GM19463 (cell line): ENCODE results near the gene SIRT7.
"Not testable (repeated sequence)": the region's sequence is repeated elsewhere in the genome, so short reads cannot be mapped to it uniquely, and the experiment has no call there.

Experiments
- ATAC-seq: cut with Tn5 transposase; IDR thresholded peaks from one replicate; pipeline ENCODE4 v1.9.1; 2021; ENCODE audit warnings: mild to moderate bottlenecking, moderate library complexity; ENCODE audit not compliant: unreplicated experiment

SIRT7 gene

DNA sequence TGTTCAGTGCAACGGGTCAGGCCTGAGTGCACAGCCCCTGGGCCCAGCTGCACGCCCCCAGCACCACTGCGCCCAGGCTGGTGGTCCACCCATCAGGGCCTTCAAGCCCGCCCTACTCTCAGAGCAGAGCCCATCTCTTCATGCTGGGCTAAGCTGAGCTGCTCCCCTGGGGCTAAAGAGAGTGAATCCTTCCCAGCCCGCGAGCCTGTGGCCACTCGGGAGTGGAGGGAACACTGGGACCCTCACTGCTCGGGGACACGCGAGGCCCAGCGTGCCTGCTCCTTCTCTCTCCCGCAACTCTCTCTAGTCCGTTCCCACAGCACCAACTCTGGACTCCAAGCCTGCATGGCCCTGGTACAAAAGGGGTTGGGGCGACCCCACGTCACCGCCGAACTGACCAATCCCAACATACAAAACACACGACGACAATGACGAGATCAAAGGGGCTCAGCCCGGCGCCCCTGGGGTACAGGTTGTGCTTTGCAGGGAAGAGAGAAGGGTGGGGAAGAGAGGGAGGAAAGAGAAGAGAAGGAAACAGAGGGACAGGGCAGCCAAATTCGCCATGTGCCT is 4.1 kb upstream of the SIRT7 start:
- ATAC-seq: no peak

DNA sequence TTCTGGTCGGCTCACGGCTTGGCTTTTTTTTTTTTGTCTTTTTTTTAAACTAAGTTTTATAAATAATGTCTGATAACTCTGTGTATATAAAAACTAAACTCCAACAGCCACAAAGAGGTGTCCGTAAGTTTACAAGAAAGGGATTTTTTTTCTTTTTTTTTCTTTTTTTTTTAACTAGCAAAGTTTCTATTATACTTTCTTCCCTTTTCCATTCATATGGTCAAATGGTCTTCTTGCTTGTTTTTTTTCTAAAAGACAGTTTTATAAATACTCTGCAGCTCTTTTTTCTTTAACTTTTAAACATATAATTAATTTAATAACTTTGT is 3.5 kb upstream of the SIRT7 start:
- no peak for ATAC-seq

DNA sequence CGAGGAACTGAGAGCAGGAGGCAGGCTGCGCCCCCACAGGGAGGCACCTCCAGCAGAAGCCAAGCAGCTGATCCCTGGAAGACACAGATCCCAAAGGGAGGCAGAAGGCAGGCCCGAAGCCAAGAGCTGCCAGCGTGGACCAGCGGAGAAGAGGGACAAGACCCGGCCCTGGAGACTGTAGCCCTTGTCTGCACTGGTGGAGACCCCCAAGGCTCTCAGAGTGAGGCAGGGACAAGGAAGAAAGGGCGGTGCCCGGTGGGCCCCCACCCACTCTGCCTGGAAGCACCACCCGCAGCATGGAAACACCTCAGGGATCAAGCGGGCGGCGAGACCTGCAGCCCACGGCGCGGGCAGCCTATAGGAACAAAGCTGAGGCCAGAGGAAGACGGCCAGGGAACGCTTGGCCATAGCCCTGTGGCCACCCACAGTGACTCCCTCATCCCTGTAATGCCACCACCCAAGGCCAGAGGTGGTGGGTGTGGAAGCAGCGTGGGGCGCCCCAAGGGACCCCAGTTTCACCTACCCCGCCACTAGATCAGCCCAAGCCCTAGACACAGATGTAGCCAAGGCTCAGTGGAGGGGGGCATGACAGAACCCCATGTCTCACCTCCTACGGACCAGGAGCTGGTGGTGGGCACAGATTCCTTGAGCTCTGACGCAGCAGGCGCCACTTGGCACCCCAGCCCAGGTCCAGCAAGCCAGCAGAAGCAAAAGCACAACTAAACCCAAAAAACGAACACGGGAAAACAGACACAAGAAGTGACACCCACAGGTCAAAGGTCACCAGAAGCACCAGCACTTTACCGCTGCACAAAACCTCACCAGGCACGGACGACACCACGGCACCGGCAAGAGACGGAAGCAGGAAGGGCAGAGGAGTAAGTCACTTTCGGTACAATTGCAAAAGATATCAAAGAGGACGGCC is 2.9 kb upstream of the SIRT7 start:
- no peak for ATAC-seq

DNA sequence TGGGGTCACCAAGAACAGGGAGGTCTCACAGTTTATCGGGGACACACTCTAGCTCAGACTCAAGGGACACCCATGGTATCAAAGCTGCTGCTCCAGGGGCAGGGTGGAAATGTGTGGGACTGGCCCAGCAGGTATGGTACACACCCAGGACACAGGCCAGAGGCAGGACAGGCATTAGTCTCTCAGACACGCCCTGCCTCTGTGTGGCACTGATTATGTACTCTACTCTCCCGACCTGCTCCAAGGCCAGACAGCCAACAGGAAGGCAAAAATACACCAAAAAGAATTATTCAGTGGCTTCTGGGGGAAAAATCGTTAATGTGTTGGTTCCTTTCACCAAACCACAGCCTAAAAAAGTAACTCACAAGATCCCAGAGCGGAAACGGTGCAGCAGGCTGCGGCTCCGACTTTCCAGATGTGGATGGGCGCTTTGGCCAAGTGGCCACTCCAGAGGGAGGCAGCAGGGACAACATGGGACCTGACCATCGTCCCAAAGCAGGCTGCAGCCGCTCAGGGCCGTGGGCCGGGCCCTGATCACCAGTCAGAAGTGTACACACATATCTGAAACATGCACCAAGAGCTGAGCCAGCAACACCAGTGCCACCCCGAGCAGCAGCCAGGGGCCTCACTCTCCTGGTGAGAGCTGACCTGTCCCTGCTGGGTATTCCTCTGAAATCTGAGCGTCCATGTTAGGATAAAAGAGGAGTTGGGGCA is 1.0 kb upstream of the SIRT7 start:
- ATAC-seq: no peak

DNA sequence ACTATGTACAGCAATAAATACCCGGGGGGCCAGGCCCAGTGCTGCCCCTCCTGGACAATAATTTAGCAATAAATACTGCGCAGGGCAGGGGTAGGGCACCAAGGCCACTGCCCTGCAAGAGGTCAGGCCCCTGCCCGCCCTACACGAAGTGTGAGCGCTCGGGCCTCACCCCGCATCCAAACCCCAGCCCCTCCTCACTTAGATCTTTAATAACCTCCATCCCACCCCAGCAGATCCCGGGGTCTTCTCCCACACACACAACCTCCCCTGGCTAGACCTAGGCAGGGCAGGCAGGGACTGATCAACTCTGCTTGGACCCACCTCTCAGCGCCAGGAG is 325 bp upstream of the SIRT7 start:
- ATAC-seq: not testable (repeated sequence)

DNA sequence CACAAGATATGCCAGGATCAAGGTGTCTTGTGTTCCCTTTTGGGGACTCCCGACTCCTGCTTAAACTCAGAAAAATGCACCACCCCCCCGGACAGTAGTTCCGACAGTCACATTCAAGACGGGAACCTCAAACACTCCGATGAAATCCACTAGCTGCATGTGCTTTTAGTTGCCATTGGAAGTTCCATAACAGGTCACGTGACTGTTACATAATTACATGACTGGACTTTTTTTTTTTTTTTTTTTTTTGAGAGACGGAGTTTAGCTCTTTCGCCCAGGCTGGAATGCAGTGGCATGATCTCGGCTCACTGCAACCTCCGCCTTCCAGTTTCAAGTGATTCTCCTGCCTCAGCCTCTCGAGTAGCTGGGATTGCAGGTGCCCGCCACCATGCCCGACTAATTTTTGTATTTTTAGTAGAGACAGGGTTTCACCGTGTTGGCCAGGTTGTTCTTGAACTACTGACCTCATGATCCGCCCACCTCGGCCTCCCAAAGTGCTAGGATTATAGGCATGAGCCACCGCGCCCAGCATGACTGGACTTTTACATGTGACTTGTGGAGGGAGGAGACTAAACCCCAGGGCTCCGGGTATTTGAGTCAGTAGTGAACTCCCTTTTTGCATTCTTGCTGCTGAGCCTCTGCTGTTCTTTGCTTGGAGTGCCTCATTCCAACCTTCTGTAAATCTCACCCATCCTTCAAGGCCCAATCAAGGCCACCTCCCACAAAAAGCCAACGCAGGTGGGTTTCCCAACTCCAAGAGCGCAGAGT is 1.6 kb downstream of the SIRT7 start:
- ATAC-seq: no peak

DNA sequence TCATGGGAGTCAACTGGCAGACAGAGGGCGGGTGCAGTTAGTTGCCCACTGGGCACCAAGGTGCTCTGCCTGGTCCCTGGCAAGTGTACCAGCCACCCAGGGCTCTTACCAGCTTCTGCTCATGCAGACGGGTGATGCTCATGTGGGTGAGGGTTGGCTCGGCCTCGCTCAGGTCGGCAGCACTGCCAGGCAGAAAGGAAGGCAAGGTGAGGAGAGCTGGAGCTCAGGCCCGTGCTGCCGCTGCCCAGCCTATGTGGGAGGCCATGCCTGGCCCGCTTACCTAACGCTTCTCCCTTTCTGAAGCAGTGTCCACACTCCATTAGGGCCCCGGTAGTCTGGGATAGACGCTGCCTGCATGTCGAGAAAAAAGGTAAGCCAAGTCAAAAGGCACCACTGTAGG is 2.6 kb downstream of the SIRT7 start:
- no peak for ATAC-seq

DNA sequence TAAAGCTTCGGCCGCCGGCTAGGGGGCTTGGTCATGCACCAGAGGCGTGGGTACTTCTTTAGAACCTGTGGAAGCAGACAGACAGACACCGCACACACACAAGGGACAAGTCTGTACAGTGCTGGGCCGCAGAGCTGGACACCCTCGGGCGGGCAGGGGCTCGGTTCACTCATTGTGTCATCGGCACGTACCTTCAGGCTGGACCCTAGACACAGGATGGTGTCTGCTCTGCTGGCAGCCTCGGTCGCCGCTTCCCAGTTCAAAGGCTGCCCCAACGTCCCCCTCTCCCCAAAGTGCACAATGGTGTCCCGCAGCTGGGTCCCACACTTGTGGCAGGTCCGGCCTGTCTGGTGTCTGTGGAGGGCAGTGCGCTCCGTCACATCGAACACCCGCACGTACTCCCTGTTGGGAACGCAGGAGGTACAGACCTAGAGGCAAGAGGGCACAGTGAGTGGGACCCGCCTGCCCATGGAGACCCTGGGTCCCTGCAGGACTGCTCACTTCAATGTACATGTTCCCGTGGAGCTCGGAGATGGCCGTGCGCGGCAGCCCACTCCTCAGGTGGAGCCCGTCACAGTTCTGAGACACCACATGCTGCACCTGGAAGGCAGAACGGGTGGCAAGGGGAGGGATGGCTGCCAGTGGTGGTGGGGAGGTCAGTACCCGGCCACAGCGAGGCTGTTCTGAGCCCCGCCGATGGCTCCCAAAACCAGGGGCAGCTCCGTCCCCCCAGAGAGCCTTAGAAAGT is 3.7 kb downstream of the SIRT7 start:
- no peak for ATAC-seq

DNA sequence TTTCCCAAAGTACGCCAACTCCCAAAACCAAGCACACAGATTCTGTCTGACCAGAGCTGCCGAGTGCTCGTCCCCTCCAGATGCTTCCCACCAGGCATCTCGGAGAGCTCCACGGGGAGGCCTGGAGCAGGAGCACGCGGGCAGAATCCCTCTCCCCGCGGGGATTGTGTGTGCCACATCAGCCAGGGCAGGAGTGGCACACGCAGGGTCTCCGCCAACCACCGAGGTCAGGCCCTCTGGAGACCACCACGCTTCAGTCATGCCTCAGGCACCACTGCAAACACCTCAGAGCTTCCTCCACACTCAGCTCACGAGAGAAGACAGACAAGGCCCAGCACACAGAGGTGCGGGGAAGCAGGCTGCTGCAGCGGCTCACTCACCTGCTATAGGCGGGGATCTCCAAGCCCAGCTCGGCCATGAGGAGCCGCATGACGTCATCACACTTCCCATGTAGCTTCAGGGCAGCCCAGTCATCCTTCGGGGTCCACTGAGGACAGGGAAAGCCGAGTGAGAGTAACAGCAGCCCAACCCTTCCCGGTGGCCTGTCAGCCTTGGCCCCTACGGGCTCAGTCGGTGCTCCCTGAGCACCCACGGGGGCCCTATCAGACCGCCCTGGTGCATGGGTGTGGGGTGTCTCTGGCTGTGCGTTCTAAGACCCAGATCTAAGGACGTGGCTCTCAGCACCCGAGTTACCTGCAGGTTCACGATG is 4.4 kb downstream of the SIRT7 start:
- ATAC-seq: no peak

DNA sequence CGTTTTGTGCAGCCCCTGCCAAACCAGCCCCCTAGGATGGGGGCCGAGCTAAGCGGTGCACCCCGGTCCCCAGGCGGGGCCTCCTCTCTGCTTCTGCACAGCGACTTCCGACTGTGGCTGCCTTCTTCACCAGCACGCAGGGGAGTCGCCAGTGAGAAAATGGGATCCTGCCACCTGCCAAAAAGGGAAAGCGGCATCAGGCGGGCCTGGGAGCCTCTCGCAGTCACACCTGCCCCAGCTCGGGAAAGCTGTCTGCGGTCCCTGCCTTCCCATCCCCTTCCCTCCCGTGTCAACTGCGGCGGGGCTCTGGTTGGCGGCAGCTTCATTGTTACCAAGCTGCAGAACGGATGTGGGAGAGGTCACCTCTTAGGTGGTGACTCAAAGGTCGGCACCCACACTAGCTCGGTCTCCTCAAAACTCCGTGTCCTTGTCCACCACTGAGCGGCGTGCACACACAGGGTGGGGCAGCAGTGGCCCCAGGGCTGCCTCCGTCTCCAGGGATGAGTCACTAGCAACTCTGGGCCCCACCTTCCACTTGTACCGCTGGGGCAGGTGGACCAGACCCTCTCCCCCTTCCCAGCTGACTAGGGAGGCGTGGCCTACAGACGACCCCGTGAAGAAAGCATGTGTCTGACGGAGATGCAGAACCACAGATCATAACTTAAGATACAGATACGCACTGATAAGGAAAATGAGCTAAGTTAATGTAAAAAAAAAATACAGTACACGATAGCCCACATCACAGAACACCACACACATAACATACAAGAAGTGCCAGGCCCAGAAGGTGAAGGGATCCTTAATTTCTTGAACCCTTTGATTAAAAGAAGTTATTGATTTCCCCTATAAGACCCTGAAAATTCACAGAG is 5.3 kb downstream of the SIRT7 start:
- ATAC-seq: no peak

DNA sequence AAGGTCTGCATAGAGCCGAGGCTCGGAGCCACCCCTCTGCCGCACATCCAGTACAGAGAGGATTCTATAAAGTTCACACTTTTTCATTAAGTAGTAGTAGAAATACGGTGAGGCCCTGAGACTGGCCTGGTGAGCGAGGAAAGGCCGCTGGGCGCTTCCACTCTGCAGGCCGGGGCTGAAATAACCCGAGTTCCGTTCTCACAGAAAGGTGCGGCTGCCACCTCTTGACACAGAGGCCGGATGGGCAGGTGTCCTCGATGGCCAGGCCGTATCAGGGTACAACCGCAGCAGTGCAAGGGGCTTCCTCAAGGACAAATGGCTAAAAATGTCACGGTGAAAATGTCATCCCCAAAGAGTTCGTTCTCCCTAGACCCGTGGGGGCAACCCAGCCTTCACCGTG is 6.0 kb downstream of the SIRT7 start:
- no peak for ATAC-seq

DNA sequence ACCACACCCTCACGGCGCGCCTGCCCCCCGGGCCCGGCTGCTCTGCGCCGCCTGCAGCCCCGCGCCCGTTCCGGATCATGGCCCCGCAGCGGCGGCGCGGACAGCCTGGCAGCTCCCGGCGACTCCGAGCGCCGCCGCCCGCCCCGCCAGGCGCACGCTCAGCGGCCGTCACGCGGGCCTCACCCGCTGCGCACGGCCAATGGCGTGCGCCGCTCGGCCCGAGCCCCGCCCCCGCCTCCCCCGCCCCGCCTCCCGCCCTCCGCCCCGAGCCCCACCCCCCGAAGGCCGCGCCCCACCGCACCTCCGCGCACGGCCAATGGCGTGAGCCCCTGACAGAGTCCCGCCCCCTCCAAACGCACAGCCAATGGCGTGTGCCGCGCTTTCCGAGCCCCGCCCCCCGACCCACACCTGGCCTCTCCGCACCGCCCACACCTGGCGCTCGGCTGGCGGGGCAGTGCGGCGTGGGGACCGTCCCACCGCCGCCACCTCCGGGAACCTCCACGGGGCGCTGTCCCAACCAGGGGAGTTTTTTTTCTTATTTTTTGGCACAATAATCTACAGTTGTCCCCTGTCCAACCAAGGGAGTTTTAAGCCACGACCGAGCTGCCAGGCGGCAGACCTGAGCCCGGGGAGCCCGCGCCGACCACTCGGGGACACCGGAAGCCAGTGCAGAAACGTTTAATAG is 6.6 kb downstream of the SIRT7 start, which contains the start of gene PCYT2:
TSS of gene PCYT2 (minus strand) at position 123 of the 685 bp plus-strand sequence. CDS start at position 79, 44 bp downstream.
- peak; percentile 79 for ATAC-seq

DNA sequence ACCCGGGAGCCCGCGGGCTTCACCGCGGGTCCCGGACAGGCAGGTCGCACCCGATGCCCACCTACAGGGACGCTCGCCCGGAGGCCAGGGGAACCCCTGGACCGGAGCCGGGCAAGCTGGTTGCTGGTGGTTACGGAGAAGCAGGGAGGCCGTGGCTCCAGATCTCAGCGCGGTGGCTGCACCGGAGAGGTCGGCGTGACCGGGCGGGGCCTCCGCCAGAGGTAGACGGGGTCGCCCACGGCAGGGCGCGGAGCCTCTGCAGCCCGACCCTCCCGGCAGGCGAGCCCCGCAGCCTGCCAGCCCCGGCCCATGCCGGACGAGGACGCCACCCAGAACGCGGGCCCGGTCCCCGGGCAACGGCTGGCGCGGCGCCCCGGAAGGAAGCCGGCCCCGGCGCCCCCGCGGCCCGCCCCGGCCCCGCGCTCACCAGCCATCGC is 7.1 kb downstream of the SIRT7 start:
- peak; percentile 34 for ATAC-seq

DNA sequence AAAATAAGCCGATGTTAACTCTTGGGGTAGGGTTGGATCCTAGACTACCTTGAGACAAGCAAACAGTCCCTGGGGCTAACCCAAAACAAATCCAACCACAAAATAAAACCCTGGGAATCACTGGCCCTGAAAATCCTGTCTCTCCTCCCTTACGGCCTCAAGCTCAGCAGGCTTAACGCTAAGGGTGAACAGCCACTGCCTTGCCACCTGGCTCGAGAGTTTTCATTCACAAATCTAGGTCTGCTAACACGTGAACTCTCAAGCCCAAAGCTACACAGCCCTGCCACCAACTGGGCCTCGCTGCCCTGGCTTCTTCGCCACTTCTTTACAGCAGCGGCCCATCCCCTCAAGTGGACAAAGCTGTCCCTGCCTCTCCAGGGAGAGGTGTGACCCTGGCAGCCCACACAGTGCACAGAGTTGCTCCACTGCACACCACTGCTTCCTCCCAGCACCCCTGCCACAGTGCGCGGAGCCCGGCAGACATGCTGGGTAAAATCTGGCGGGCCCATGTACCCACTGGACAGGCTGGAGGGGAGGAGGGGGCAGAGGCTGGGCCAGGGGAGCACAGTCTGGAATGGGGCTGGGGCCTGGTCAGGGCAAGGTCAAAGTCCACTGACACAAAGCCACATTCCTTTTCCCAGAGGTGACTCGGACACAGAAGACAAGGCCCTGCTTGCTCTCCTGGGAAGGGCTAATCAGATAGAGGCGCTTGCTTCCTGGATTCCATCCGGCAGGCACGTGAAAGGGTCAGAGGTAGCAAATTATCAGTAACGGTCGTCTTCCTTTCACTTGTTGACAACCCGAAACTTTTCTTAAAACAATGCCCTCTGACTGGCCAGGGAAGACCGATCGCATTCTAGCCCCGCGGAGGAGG is 7.8 kb downstream of the SIRT7 start:
- no peak for ATAC-seq

DNA sequence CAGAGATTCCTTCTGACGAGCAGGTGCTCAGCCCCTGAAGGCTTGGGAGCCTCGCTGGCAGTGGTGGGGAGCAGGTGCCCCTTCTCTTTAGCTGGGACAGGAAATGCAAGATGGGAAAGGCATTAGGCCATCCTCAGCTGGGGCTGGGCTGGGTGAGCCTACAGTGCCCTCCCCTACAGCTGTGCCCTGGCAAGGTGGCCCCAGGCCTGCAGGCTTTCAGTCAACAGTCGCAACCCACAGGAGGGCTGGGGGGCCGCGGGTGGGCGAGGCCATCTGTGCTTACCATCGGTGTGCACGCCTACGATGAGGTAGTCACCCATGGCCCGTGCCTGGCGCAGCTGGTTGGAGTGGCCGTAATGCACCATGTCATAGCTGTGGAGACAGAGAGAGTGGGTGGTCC is 8.7 kb downstream of the SIRT7 start:
- no peak for ATAC-seq

DNA sequence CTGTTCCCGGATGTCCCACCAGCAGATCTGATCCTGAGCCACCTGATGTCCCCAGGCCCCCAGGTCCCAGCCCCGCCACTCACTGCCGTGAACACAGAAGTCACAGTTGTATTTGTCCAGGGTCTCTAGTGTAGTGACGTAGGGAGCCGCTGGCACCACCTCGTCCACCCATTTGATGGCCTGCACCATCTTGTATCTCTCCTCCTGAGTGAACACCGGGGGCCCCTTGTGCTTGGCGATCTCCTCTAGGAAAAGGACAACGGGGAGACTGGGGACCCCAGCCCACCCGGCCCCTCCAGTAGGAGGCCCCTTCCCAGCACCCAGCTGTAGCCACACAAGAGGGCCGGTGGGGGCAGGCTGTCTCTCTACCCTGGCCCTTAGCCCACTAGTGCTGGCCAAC is 9.2 kb downstream of the SIRT7 start:
- ATAC-seq: no peak
